Loucy (cell line): ENCODE measurements around the gene SOWAHA.
A peak's percentile ranks its signal among the peaks of the same experiment; 100 is the strongest.

ENCODE experiments used
- H2AFZ ChIP-seq: fragments of 200-600 bp; sonication (generic); 2 replicates; pipeline ENCODE4 v1.6.0; 2016; ENCODE audit warnings: antibody characterized with exemption, mild to moderate bottlenecking, low read length, moderate library complexity
- H3F3A ChIP-seq: fragments of 200-600 bp; 2 replicates; pipeline ENCODE4 v1.6.0; 2016; ENCODE audit warnings: antibody characterized with exemption, low read depth, mild to moderate bottlenecking
- H3K27me3 ChIP-seq: fragments of 200-600 bp; sonication (generic); 2 replicates; pipeline ENCODE4 v1.6.1; 2014; ENCODE audit warnings: low read length, mild to moderate bottlenecking; ENCODE audit not compliant: insufficient read depth, poor library complexity, severe bottlenecking
- H3K36me3 ChIP-seq: fragments of 200-600 bp; sonication (generic); 2 replicates; pipeline ENCODE4 v1.6.1; 2016; ENCODE audit warnings: low read length; ENCODE audit not compliant: insufficient read depth
- H3K4me1 ChIP-seq: fragments of 200-600 bp; sonication (generic); 2 replicates; pipeline ENCODE4 v1.5.1; 2014; ENCODE audit warnings: low read length, mild to moderate bottlenecking; ENCODE audit not compliant: insufficient read depth, poor library complexity, severe bottlenecking
- H3K4me2 ChIP-seq: fragments of 200-600 bp; sonication (generic); 2 replicates; pipeline ENCODE4 v1.6.0; 2014; ENCODE audit warnings: antibody characterized with exemption, low read length, low read depth, mild to moderate bottlenecking; ENCODE audit not compliant: poor library complexity, severe bottlenecking
- H3K4me3 ChIP-seq: fragments of 200-600 bp; sonication (generic); 2 replicates; pipeline ENCODE4 v1.5.1; 2014; ENCODE audit warnings: low read length, mild to moderate bottlenecking, mixed read lengths; ENCODE audit not compliant: poor library complexity, severe bottlenecking
- H3K79me2 ChIP-seq: fragments of 200-600 bp; sonication (generic); 2 replicates; pipeline ENCODE4 v1.6.1; 2014; ENCODE audit warnings: low read length; ENCODE audit not compliant: insufficient read depth
- H3K9ac ChIP-seq: fragments of 200-600 bp; sonication (generic); 2 replicates; pipeline ENCODE4 v1.6.0; 2014; ENCODE audit warnings: mild to moderate bottlenecking, low read depth, low read length, moderate library complexity; ENCODE audit not compliant: poor library complexity, severe bottlenecking
- H3K9me2 ChIP-seq: fragments of 200-600 bp; sonication (generic); replicated peaks from 2 replicates; pipeline ENCODE4 v1.6.1; 2016; ENCODE audit warnings: low read depth, low read length, mixed read lengths
- H3K9me3 ChIP-seq: fragments of 200-600 bp; sonication (generic); 2 replicates; pipeline ENCODE4 v1.6.1; 2014; ENCODE audit warnings: mild to moderate bottlenecking, antibody characterized with exemption, low read length, low read depth; ENCODE audit not compliant: insufficient read depth
- H4K20me1 ChIP-seq: fragments of 200-600 bp; sonication (generic); 2 replicates; pipeline ENCODE4 v1.6.0; 2014; ENCODE audit warnings: antibody characterized with exemption, low read length, mild to moderate bottlenecking; ENCODE audit not compliant: insufficient read depth, poor library complexity, severe bottlenecking
- EZH2phosphoT487 ChIP-seq: fragments of 200-600 bp; IDR thresholded peaks from 2 replicates; pipeline ENCODE4 v1.6.1; 2018; ENCODE audit warnings: antibody characterized with exemption, mild to moderate bottlenecking, moderate library complexity, borderline replicate concordance
- TF ChIP-seq, protein P1 (sequence below): fragments of 200-600 bp; sonication (generic); conservative IDR thresholded peaks from 2 replicates; pipeline ENCODE4 v1.5.1; 2014; ENCODE audit warnings: mild to moderate bottlenecking, antibody characterized with exemption, low read length

Gene SOWAHA

DNA sequence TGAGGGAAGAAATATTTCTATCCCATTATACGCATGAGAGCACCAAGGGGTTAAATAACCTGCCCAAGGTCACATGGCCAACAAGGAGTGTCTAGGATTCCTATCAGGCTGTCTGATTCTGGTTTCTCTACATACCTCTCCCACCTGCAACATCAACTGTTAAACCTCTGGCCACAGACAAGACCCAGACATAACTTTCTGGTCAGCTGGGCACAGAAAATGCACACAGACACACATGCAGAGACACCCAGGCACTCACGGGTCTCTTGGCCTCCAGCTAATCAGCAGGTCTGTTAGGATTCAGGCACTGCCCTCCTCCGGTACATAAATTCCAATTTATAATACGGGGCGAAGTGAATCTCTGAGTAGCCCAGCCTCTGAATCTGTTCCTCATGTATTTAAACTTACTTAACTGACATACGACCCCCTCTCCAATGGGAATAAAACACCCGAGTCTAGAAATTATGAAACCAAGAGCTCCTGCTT lies 37.6 kb upstream of the SOWAHA start:
- H3K27me3 ChIP-seq: no peaks in the 10 kb centered on the region
- H3K4me3 ChIP-seq: peak overlapping the region; percentile 73
- no peak overlapping the region for H2AFZ ChIP-seq
- H3K4me1 ChIP-seq: peaks cover 4% of the 10 kb centered on the region
- no peaks in the 10 kb centered on the region for H4K20me1 ChIP-seq
- no peaks in the 10 kb centered on the region for H3K9me3 ChIP-seq
- H3F3A ChIP-seq: no peaks in the 10 kb centered on the region
- no peaks in the 10 kb centered on the region for H3K36me3 ChIP-seq
- no peak overlapping the region for H3K9ac ChIP-seq
- peak overlapping the region; percentile 58 for H3K4me2 ChIP-seq
- H3K9me2 ChIP-seq: no peaks in the 10 kb centered on the region
- TF ChIP-seq, protein P1, sequence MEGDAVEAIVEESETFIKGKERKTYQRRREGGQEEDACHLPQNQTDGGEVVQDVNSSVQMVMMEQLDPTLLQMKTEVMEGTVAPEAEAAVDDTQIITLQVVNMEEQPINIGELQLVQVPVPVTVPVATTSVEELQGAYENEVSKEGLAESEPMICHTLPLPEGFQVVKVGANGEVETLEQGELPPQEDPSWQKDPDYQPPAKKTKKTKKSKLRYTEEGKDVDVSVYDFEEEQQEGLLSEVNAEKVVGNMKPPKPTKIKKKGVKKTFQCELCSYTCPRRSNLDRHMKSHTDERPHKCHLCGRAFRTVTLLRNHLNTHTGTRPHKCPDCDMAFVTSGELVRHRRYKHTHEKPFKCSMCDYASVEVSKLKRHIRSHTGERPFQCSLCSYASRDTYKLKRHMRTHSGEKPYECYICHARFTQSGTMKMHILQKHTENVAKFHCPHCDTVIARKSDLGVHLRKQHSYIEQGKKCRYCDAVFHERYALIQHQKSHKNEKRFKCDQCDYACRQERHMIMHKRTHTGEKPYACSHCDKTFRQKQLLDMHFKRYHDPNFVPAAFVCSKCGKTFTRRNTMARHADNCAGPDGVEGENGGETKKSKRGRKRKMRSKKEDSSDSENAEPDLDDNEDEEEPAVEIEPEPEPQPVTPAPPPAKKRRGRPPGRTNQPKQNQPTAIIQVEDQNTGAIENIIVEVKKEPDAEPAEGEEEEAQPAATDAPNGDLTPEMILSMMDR: no peak
- no peak for TF ChIP-seq EZH2phosphoT487
- H3K79me2 ChIP-seq: no peaks in the 10 kb centered on the region

DNA sequence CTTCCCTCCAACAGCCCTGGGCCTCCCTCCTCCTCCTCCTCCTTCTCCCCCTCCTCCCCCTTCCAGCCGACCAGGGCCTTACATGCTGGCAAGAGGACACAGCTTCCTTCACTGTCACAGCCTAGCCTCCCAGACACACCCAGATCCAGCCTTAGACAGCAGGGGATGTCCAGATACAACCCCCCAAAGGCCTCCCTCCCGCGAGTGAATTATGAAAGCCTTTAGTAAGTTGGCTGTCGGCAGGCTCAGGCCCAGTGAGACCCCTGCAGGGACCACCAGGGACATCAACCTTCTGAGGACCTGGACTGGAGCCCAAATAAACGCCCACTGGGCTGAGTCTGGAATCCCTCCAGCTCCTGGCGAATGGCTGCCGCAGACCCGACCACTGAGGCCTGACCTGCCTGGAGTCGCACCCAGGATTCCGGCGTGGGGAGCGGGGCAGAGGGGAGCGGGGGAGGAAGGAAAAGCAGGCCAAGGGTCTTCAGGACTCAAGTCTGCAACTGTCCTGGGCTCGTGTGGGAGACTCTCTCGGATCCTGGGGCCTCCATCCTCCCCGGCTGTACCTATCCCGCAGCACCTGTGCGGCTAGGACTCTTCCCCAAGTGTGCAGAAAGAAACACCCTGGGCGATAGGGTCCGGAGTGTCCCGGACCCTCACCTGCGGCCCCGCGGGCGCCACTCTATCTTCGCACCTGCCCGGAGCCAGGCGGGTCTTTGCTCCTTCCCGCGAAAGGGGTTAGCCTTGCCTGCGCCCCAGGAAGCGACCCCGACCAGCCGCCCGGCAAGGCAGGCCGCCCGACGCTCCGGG lies 36.8 kb upstream of the SOWAHA start:
- H3K4me2 ChIP-seq: peak overlapping the region; percentile 58
- no peaks in the 10 kb centered on the region for H3F3A ChIP-seq
- TF ChIP-seq, protein P1: no peak
- TF ChIP-seq EZH2phosphoT487: no peak
- no peaks in the 10 kb centered on the region for H3K36me3 ChIP-seq
- H3K27me3 ChIP-seq: no peaks in the 10 kb centered on the region
- H2AFZ ChIP-seq: peak overlapping the region; percentile 43; the same call in 1 of the 2 replicates
- H3K4me3 ChIP-seq: peak overlapping the region; percentile 73
- H3K9ac ChIP-seq: peak overlapping the region; percentile 54
- H3K9me2 ChIP-seq: no peaks in the 10 kb centered on the region
- H4K20me1 ChIP-seq: no peaks in the 10 kb centered on the region
- no peaks in the 10 kb centered on the region for H3K79me2 ChIP-seq
- H3K9me3 ChIP-seq: no peaks in the 10 kb centered on the region
- H3K4me1 ChIP-seq: peaks cover 4% of the 10 kb centered on the region

DNA sequence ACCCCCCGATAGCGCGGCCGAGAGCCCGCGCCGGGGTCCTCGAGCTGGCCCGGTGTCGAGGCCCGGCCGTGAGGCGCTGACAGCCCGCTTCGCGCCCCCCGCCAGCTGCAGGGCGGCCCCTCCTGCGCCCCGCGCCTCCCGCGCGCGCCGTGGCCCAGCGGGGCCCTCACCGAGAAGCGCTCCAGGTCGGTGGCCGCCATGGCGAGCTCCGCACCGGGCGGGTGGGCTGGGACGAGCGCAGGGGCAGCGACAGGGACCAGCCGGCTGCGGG lies 36.2 kb upstream of the SOWAHA start:
- no peaks in the 10 kb centered on the region for H4K20me1 ChIP-seq
- H3K4me1 ChIP-seq: peaks cover 4% of the 10 kb centered on the region
- peak overlapping the region; percentile 58 for H3K4me2 ChIP-seq
- no peak overlapping the region; the same call in 1 of the 2 replicates for H2AFZ ChIP-seq
- H3F3A ChIP-seq: no peaks in the 10 kb centered on the region
- H3K4me3 ChIP-seq: peak overlapping the region; percentile 73
- no peaks in the 10 kb centered on the region for H3K79me2 ChIP-seq
- H3K27me3 ChIP-seq: no peaks in the 10 kb centered on the region
- TF ChIP-seq, protein P1: no peak
- TF ChIP-seq EZH2phosphoT487: no peak
- peak overlapping the region; percentile 54 for H3K9ac ChIP-seq
- H3K9me3 ChIP-seq: no peaks in the 10 kb centered on the region
- no peaks in the 10 kb centered on the region for H3K9me2 ChIP-seq
- no peaks in the 10 kb centered on the region for H3K36me3 ChIP-seq
